Spleen (tissue), 7 donors: ENCODE measurements around the gene ANAPC5.

Experiments used
- CTCF ChIP-seq, 11 experiments: fragments of 200-600 bp in 7 of 11; fragments of 450-650 bp in 4 of 11; sonication (generic) in 4 of 11; IDR thresholded peaks in 8 of 11; conservative IDR thresholded peaks in 3 of 11; 1 replicate in 7 of 11; 2 replicates in 4 of 11; pipeline versions ENCODE4 v1.4.0 to v1.8.0; 2016 to 2021; ENCODE audit warnings: antibody characterized with exemption in 11 of 11, inconsistent platforms in 4 of 11, mild to moderate bottlenecking in 1 of 11
- POLR2AphosphoS5 ChIP-seq, 3 donors: sonication (generic); formaldehyde crosslinking; IDR thresholded peaks; one replicate each; pipeline ENCODE4 v1.5.1; 2017; ENCODE audit warnings: antibody characterized with exemption in 3 of 3
- donor health status: DM: no; HTN: no; CAD: no; lungs with moderate emphysema.
- donor health status: DM: no; HTN: no; CAD: no.
- donor health status: DM: no; HTN: no; CAD: no.

GRCh38 chr12:121333747-121334146 is 18.5 kb downstream of the ANAPC5 start:
- no peak for TF ChIP-seq CTCF (IDR thresholded peaks at IDR 0.05 in 8 of 11, conservative IDR thresholded peaks at IDR 0.05 in 3 of 11)
- no peak for TF ChIP-seq POLR2AphosphoS5 (IDR thresholded peaks at IDR 0.05)
